VCaP (cell line): Measurements from ENCODE around the gene CCDC40.

Experiments used
- H3K27ac ChIP-seq: fragments of 450-650 bp; 2 replicates; pipeline ENCODE4 v1.5.1; 2017
- TF ChIP-seq, protein P1 (sequence below): fragments of 450-650 bp; conservative IDR thresholded peaks from 2 replicates; pipeline ENCODE4 v1.5.1; 2017; ENCODE audit warnings: mild to moderate bottlenecking, moderate library complexity

The CCDC40 gene

DNA sequence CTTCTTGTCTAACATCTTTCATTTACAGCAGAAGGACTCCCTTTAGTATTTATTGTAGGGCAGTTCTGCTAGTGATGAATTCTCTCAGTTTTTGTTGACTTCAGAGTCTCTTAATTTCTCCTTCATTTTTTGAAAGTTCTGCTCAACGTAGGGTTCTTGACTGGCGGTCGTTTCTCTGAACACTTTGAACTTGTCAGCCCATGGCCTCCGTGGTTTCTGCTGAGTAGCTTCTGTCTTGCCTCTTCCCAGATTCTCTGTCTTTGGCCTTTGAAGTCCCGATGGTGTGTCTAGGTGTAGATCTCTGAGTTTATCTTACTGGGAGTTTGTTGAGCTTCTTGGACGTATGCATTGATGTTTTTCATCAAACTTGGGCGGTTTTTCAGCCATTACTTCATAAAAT is 78.3 kb downstream of the CCDC40 start:
- TF ChIP-seq, protein P1, sequence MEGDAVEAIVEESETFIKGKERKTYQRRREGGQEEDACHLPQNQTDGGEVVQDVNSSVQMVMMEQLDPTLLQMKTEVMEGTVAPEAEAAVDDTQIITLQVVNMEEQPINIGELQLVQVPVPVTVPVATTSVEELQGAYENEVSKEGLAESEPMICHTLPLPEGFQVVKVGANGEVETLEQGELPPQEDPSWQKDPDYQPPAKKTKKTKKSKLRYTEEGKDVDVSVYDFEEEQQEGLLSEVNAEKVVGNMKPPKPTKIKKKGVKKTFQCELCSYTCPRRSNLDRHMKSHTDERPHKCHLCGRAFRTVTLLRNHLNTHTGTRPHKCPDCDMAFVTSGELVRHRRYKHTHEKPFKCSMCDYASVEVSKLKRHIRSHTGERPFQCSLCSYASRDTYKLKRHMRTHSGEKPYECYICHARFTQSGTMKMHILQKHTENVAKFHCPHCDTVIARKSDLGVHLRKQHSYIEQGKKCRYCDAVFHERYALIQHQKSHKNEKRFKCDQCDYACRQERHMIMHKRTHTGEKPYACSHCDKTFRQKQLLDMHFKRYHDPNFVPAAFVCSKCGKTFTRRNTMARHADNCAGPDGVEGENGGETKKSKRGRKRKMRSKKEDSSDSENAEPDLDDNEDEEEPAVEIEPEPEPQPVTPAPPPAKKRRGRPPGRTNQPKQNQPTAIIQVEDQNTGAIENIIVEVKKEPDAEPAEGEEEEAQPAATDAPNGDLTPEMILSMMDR, result no peak
- H3K27ac ChIP-seq, result no peak overlapping the region

DNA sequence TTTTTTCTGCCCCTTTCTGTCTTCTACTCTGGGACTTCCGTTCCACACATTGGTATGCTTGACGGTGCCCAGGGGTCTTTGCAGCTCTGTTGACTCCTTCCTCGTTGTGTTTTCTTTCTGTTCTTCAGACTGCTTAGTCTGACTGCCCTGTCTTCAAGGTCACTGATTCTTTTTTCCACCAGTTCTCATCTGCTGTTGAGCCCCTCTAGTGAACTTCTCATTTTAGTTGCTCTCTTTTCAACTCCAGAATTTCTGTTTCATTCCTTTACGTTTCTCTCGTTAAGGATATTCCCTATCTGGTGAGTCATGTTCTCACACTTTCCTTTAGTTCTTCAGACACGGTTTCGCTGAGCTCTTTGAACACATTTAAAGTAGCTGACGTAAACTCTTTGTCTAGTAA is 78.7 kb downstream of the CCDC40 start:
- TF ChIP-seq, protein P1, result no peak
- H3K27ac ChIP-seq, result no peak overlapping the region

DNA sequence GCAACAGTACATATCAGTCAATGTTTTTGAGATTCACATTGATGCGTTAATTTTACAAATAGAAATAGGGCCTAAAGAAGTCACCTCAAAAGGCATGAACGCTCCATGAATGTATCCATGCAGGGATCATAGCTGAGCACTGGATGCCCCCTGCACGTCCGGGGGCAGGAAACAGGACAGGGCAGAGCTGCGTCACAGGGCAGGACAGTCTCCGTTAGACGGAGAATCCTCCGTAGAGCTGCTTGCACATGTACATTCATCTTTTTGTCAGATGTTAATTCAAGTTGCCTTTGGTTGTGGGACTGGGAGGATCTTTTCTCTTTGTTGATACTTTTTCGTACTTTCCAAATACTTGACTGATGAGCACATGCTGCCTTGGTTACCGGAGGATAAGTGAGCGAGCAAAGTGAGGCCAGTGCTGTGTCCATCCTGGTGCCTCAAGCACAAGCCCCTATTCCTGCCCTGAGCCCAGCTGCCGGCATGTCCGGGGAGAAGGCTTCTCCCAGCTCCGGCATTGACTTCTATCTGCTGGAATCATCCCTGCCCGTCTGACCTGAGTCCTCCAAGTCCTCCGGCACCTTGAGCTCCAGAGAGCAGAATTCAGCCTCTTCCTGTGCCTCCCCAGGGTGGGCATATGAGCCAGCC is 80.0 kb downstream of the CCDC40 start:
- TF ChIP-seq, protein P1, result no peak
- no peak overlapping the region for H3K27ac ChIP-seq

DNA sequence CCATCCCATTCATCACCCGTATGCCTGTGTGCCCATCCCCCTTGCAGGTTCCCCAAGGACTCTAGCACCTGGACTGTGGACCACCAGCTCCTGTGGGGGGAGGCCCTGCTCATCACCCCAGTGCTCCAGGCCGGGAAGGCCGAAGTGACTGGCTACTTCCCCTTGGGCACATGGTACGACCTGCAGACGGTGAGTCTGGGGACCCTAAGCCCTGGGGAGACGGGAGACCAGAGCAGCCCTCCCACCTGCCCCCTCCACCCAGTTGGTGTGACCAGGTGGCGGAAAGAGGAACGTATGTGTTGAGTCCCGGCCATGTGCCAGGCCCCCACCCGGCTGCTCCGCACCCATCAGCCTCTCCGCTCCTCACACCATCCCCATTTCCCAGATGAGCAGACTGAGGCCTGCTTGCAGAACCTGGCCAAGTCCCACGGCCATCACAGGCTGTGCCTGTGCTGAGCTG is 80.5 kb downstream of the CCDC40 start:
- TF ChIP-seq, protein P1, result no peak
- no peak overlapping the region for H3K27ac ChIP-seq

- TF ChIP-seq, protein P1, result no peak
- no peak overlapping the region for H3K27ac ChIP-seq
Observed at GRCh38 chr17:80117491-80118401, 81.3 kb downstream of the CCDC40 start.

GRCh38 chr17:80118601-80119270 is 82.3 kb downstream of the CCDC40 start:
- TF ChIP-seq, protein P1, result no peak
- no peak overlapping the region for H3K27ac ChIP-seq

DNA sequence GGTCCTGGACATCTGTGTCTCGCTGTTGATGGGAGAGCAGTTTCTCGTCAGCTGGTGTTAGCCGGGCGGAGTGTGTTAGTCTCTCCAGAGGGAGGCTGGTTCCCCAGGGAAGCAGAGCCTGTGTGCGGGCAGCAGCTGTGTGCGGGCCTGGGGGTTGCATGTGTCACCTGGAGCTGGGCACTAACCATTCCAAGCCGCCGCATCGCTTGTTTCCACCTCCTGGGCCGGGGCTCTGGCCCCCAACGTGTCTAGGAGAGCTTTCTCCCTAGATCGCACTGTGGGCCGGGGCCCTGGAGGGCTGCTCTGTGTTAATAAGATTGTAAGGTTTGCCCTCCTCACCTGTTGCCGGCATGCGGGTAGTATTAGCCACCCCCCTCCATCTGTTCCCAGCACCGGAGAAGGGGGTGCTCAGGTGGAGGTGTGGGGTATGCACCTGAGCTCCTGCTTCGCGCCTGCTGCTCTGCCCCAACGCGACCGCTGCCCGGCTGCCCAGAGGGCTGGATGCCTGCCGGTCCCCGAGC is 82.9 kb downstream of the CCDC40 start:
- TF ChIP-seq, protein P1, result no peak
- no peak overlapping the region for H3K27ac ChIP-seq
